GM12878 (cell line): Measurements from ENCODE around the gene OCA2. TPM values are rescaled to one million over a fixed set of nuclear protein-coding genes. Genes with fewer than 3 reads are reported as not detected.

Experiments used
- ATAC-seq: fragments of 200-7000 bp; cut with Tn5 transposase; 3 replicates; pipeline ENCODE4 v1.9.1; 2020; ENCODE audit warnings: mild to moderate bottlenecking, moderate library complexity
- BruUV-seq: library from RNA; stranded (reverse); fragments of 400-500 nt; replicated peaks from 2 replicates; lab custom pipeline; 2021; lab: Mats Ljungman, UMichigan
- CTCF ChIA-PET: fragments of 300-600 bp; sonication (Branson Sonifier 250); formaldehyde crosslinking; extraction: SDS; loops from one replicate; lab custom pipeline; 2021; ENCODE audit warnings: inconsistent platforms; lab: Yijun Ruan, JAX
- POLR2A ChIA-PET: fragments of 350-600 bp; formaldehyde crosslinking; extraction: SDS; loops from one replicate; lab custom pipeline; 2021; ENCODE audit warnings: inconsistent platforms; lab: Charles Lee
- RAD21 ChIA-PET: fragments of 300-600 bp; sonication (Branson Sonifier 250); formaldehyde crosslinking; loops from one replicate; lab custom pipeline; 2023; ENCODE audit warnings: antibody characterized with exemption; ENCODE audit not compliant: unreplicated experiment; lab: Charles Lee
- SMC1A ChIA-PET: fragments of 300-600 bp; sonication (Branson Sonifier 250); formaldehyde crosslinking; loops from one replicate; lab custom pipeline; 2023; ENCODE audit not compliant: unreplicated experiment, uncharacterized antibody; lab: Charles Lee
- DNase-seq: peaks from one replicate; pipeline ENCODE4 v3.0.0-alpha.2; 2011; ENCODE audit warnings: low read depth, low spot score
- FAIRE-seq: peaks from 3 replicates; lab custom pipeline; 2011; peaks lifted over from hg19 to GRCh38; lab: Jason Lieb, UNC
- H2AFZ ChIP-seq: 2 replicates; pipeline ENCODE4 v1.6.0; 2011; ENCODE audit warnings: low read depth, low read length, control low read depth; ENCODE audit not compliant: control insufficient read depth
- H3K27ac ChIP-seq: 2 replicates; pipeline ENCODE4 v1.5.1; 2011; ENCODE audit warnings: control low read depth; ENCODE audit not compliant: control insufficient read depth, insufficient read depth
- H3K27me3 ChIP-seq, 2 experiments: replicated peaks in 1 of 2; 2 replicates each; pipeline versions ENCODE4 v1.6.0 to v1.6.1; 2011; ENCODE audit warnings: low read length in 1 of 2; ENCODE audit not compliant: control insufficient read depth in 2 of 2, insufficient read depth in 2 of 2
- H3K36me3 ChIP-seq, 2 experiments: 2 replicates each; pipeline ENCODE4 v1.5.1; 2011; ENCODE audit warnings: low read length in 1 of 2; ENCODE audit not compliant: control insufficient read depth in 2 of 2, insufficient read depth in 2 of 2
- H3K4me1 ChIP-seq: 2 replicates; pipeline ENCODE4 v1.6.1; 2011; ENCODE audit warnings: mild to moderate bottlenecking, low read length, moderate library complexity, mixed read lengths; ENCODE audit not compliant: control insufficient read depth, insufficient read depth
- H3K4me2 ChIP-seq: 2 replicates; pipeline ENCODE4 v1.6.0; 2011; ENCODE audit warnings: control low read depth; ENCODE audit not compliant: control insufficient read depth, insufficient read depth
- H3K4me3 ChIP-seq: fragments of 200-600 bp; sonication (generic); 2 replicates; pipeline ENCODE4 v1.5.1; 2016
- H3K79me2 ChIP-seq: 2 replicates; pipeline ENCODE4 v1.6.0; 2011; ENCODE audit warnings: low read length; ENCODE audit not compliant: control insufficient read depth, insufficient read depth
- H3K9ac ChIP-seq: 2 replicates; pipeline ENCODE4 v1.8.0; 2011; ENCODE audit warnings: low read length, control low read depth, mixed read lengths; ENCODE audit not compliant: control insufficient read depth, insufficient read depth
- H3K9me3 ChIP-seq: replicated peaks from 3 replicates; pipeline ENCODE4 v1.5.1; 2011; ENCODE audit warnings: mild to moderate bottlenecking, low read length; ENCODE audit not compliant: control insufficient read depth, insufficient read depth
- H4K20me1 ChIP-seq: 2 replicates; pipeline ENCODE4 v1.6.0; 2011; ENCODE audit not compliant: control insufficient read depth, insufficient read depth
- BCL11A ChIP-seq: IDR thresholded peaks from 2 replicates; pipeline ENCODE4 v1.6.1; 2011; ENCODE audit warnings: low read depth, low read length
- ETV6 ChIP-seq, 2 experiments: fragments of 450-650 bp in 1 of 2; IDR thresholded peaks in 1 of 2; conservative IDR thresholded peaks in 1 of 2; 2 replicates each; pipeline ENCODE4 v1.6.1; 2014; ENCODE audit warnings: antibody characterized with exemption in 1 of 2, borderline replicate concordance in 1 of 2, low read depth in 1 of 2, mild to moderate bottlenecking in 1 of 2, moderate library complexity in 1 of 2
- FOXM1 ChIP-seq: IDR thresholded peaks from 2 replicates; pipeline ENCODE4 v1.6.1; 2012; ENCODE audit warnings: low read depth, mild to moderate bottlenecking, inconsistent platforms, low read length, moderate library complexity
- HDAC2 ChIP-seq: fragments of 200-600 bp; sonication (generic); IDR thresholded peaks from 2 replicates; pipeline ENCODE4 v1.6.1; 2017
- PAX5 ChIP-seq: IDR thresholded peaks from 2 replicates; pipeline ENCODE4 v1.6.1; 2011; ENCODE audit warnings: low read depth, low read length, borderline replicate concordance
- RUNX3 ChIP-seq: IDR thresholded peaks from 2 replicates; pipeline ENCODE4 v1.6.1; 2012; ENCODE audit warnings: low read length, inconsistent platforms
- SIN3A ChIP-seq: IDR thresholded peaks from 2 replicates; pipeline ENCODE4 v1.6.1; 2012; ENCODE audit warnings: low read depth, low read length, improper control_type of control experiment
- SIX5 ChIP-seq: IDR thresholded peaks from 2 replicates; pipeline ENCODE4 v1.6.1; 2011; ENCODE audit warnings: mild to moderate bottlenecking, low read depth, low read length, moderate library complexity; ENCODE audit not compliant: severe bottlenecking
- SMC3 ChIP-seq: IDR thresholded peaks from 2 replicates; pipeline ENCODE4 v1.6.1; 2011; ENCODE audit warnings: low read length, improper control_type of control experiment, borderline replicate concordance
- TAF1 ChIP-seq: IDR thresholded peaks from 2 replicates; pipeline ENCODE4 v1.6.1; 2011; ENCODE audit warnings: mild to moderate bottlenecking, low read depth, low read length, borderline replicate concordance
- TCF7 ChIP-seq: IDR thresholded peaks from 2 replicates; pipeline ENCODE4 v1.6.1; 2014; ENCODE audit warnings: antibody characterized with exemption, borderline replicate concordance
- ZNF622 ChIP-seq: fragments of 450-650 bp; IDR thresholded peaks from 2 replicates; pipeline ENCODE4 v1.6.1; 2017; ENCODE audit warnings: mild to moderate bottlenecking, inconsistent platforms
- ZNF687 ChIP-seq: fragments of 450-650 bp; IDR thresholded peaks from 2 replicates; pipeline ENCODE4 v1.6.1; 2017; ENCODE audit warnings: mild to moderate bottlenecking, moderate library complexity
- WGBS: methylation state at CpG from one replicate; pipeline ENCODE4 v1.1.6; 2016; ENCODE audit warnings: low lambda C conversion rate; ENCODE audit not compliant: insufficient replicate concordance, insufficient coverage; ENCODE audit errors: missing lambda C conversion rate; 5-methylcytosine and 5-hydroxymethylcytosine counted together
- in situ Hi-C: fragments of 300-500 bp; cut with MboI; formaldehyde crosslinking; loops from 9 replicates; pipeline ENCODE4 v1.14.3; 2018; ENCODE audit warnings: mixed read lengths
- intact Hi-C: fragments of 100-400 bp; cut with micrococcal nuclease; formaldehyde crosslinking; loops from one replicate; pipeline ENCODE4 v1.14.2; 2022; ENCODE audit not compliant: unreplicated experiment
- polyA plus RNA-seq, 11 experiments: library from polyadenylated mRNA; depleted of rRNA in 4 of 11; unstranded in 6 of 11; stranded (reverse) in 5 of 11; fragments of >200 nt; fragmentation: Nextera tagmentation in 4 of 11; fragmentation: Illumina TruSeq in 1 of 11; extraction: Ambion mirVana in 4 of 11; extraction: Trizol in 1 of 11; gene quantifications; 1 replicate in 1 of 11; 2 replicates in 10 of 11; pipeline versions ENCODE4 v1.2.1 to v1.2.3, GENCODE V29; 2011 to 2016; ENCODE audit warnings: inconsistent platforms in 2 of 11, missing spikeins in 2 of 11, low read depth in 1 of 11
- total RNA-seq, 4 experiments: library from RNA; depleted of rRNA in 3 of 4; stranded (reverse); fragments of >200 nt in 3 of 4; fragmentation: Illumina TruSeq in 1 of 4; extraction: Trizol in 1 of 4; gene quantifications; 2 replicates each; pipeline versions ENCODE4 v1.2.1 to v1.2.3, GENCODE V29; 2013 to 2021

OCA2 gene
- total and polyA plus RNA-seq, 10 of the 15 experiments (the other 5 are each of a cell fraction or from before 2014, with no cell fraction given): 0.04 to 1.8 TPM; not detected in 8

DNA sequence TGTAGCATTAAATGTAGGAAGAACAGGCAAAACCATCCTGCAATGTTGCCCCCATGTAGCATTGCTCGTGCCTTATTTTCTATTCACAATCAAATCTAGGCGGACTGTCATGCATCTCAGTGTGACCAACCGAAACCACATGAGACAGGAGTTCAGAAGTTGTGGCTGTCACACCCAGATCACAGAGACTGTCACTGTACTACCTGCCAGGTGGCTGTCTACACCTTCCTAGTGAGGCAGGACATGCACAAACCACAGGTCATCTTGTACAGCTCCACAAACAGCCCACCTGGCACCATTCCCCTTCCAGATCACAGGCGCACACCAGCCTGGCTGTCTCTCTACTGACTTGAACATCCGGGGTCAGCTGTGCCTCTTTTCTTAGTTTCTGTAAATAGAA, 392.8 kb downstream of the OCA2 start:
- ATAC-seq: no peak
- Histone ChIP-seq H2AFZ (no peak overlapping the region), H3K36me3 (no peaks in the 10 kb centered on the region), H3K27me3 (no peaks in the 10 kb centered on the region), H3K27ac (no peak overlapping the region), H3K9ac (no peak overlapping the region), H3K4me1 (no peaks in the 10 kb centered on the region), H3K4me3 (no peak overlapping the region), H4K20me1 (no peaks in the 10 kb centered on the region), H3K9me3 (no peaks in the 10 kb centered on the region; the same call in 2 of the 3 replicates), H3K4me2 (no peak overlapping the region), H3K79me2 (no peaks in the 10 kb centered on the region)
- CTCF ChIA-PET: no interaction called here
- no peak for TF ChIP-seq BCL11A
- TF ChIP-seq HDAC2: no peak
- TF ChIP-seq ZNF687: no peak
- no peak for TF ChIP-seq ETV6 (conservative IDR thresholded peaks at IDR 0.05 in 1 of 2, IDR thresholded peaks at IDR 0.05 in 1 of 2; ENCODE audit: borderline replicate concordance in 1 of 2, low read depth in 1 of 2)
- TF ChIP-seq SIX5: no peak
- no peak for TF ChIP-seq ZNF622
- TF ChIP-seq SMC3: no peak
- TF ChIP-seq RUNX3: no peak
- no peak for TF ChIP-seq SIN3A
- no peak for TF ChIP-seq TAF1
- TF ChIP-seq FOXM1: no peak
- no peak for TF ChIP-seq PAX5
- TF ChIP-seq TCF7: no peak
- no peak for FAIRE-seq
- intact Hi-C loops: no loop called here
- POLR2A ChIA-PET: no interaction called here
- BruUV-seq: no TSS peak
- 19% methylated on average over 5 of the region's 5 CpGs for WGBS
- SMC1A ChIA-PET: no interaction called here
- in situ Hi-C loops: no loop called here
- RAD21 ChIA-PET: no interaction called here
- DNase-seq: no peak
